Measurements from ENCODE around the gene MLIP.
"Not testable (repeated sequence)": the region's sequence is repeated elsewhere in the genome, so short reads cannot be mapped to it uniquely, and the experiment has no call there.

The MLIP gene

DNA sequence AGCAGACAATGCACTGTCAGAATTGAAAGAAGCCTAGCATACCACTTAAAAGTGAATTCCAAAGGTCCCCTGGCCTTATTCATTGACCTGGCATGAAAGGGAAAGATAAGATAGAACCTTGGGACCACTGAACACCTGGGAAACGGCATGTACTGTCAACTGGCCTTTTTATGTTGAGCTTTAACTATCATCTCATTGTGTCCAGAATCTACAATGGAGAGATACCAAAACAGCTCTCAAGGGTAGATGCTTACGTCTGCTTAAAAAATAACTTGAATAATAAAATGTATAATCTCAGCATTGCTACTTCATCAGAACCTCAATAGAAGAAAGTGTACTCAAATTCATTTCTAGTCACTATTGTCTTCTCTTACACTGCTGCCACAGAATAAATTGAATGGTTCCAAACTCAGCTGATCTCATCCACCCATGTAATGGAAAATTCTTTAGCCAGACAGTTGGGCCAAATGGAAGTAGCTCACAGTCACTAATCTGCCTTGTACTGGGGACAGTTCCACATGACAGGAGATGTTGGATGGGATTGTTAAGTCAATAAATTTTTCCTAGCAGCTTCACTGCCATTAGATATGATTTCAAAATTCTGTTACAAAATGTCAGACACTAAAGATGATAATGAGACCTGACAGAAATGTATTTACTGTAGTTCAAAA is 93.8 kb downstream of the MLIP start:
- no peak for DNase-seq (ENCODE audit: extremely low read depth, low read depth)
- no peak overlapping the region for H3K4me3 ChIP-seq (replicated peaks; ENCODE audit: low read depth, low read length)
- TF ChIP-seq, protein P1, sequence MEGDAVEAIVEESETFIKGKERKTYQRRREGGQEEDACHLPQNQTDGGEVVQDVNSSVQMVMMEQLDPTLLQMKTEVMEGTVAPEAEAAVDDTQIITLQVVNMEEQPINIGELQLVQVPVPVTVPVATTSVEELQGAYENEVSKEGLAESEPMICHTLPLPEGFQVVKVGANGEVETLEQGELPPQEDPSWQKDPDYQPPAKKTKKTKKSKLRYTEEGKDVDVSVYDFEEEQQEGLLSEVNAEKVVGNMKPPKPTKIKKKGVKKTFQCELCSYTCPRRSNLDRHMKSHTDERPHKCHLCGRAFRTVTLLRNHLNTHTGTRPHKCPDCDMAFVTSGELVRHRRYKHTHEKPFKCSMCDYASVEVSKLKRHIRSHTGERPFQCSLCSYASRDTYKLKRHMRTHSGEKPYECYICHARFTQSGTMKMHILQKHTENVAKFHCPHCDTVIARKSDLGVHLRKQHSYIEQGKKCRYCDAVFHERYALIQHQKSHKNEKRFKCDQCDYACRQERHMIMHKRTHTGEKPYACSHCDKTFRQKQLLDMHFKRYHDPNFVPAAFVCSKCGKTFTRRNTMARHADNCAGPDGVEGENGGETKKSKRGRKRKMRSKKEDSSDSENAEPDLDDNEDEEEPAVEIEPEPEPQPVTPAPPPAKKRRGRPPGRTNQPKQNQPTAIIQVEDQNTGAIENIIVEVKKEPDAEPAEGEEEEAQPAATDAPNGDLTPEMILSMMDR (IDR thresholded peaks at IDR 0.05; ENCODE audit: low read depth, low read length, missing control alignments) = no peak

GRCh38 chr6:54206510-54206909 is 95.3 kb downstream of the MLIP start:
- TF ChIP-seq, protein P1 (IDR thresholded peaks at IDR 0.05; ENCODE audit: low read depth, low read length, missing control alignments) = no peak
- H3K4me3 ChIP-seq (replicated peaks; ENCODE audit: low read depth, low read length) = no peak overlapping the region
- DNase-seq (ENCODE audit: extremely low read depth, low read depth) = no peak

DNA sequence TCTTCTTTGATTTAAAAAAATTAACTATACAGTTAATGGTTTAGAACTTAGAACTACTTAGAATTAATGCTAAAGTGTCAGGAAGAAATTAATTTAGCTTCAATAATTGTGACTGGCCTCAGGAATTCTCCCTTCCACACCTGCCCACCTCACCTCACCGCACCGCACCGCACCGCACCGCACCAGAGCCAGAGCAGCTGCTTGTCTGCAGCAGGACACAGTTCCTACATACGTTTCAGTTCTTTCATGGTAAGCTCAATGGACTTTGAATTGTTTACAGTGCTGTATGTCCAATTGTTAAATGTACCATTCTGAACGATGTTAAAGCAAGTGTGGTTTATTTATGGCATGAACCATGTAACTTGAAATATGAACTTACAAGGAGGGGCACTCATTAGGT is 98.7 kb downstream of the MLIP start:
- DNase-seq (ENCODE audit: extremely low read depth, low read depth); H3K4me3 ChIP-seq (replicated peaks; ENCODE audit: low read depth, low read length): not testable (repeated sequence)

DNA sequence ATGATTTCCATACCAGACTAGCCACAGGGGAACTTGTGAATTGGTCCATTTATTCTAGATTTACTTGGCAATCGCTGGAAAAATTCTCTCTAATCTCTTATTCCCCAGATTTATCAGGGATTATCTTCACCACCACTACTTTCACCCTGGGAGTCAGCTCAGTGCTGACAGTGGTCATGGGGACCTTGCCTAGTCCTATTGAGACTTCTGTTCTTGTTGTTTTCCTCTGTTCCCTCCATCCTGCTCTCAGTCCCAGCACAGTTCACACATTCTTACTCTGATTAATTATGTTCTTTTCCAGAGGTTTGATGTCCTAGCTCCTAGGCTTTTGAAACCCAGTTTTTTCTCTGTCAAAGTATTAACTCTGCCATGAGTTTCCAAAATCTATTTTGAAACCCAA is 103.0 kb downstream of the MLIP start:
- TF ChIP-seq, protein P1 (IDR thresholded peaks at IDR 0.05; ENCODE audit: low read depth, low read length, missing control alignments) = no peak
- H3K4me3 ChIP-seq (replicated peaks; ENCODE audit: low read depth, low read length) = no peak overlapping the region
- no peak for DNase-seq (ENCODE audit: extremely low read depth, low read depth)

DNA sequence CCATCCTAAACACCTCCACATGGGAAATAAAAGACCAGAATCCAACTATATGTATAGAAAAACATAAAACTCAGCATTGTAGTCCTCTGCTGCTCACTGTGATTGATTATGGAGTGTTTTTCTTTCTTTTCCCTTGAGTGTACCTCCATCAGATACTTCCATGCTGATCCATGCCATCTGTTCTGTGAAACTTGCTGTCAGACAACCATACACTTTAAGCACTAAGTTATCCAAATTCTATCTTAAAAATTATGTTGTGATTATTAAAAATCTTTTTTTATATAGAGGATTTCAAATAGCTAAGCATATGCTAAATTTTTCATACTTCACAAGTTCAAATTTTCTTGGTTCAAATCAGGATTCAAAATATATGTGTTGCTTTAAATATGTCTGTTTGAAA is 105.1 kb downstream of the MLIP start:
- TF ChIP-seq, protein P1 (IDR thresholded peaks at IDR 0.05; ENCODE audit: low read depth, low read length, missing control alignments) = no peak
- no peak overlapping the region for H3K4me3 ChIP-seq (replicated peaks; ENCODE audit: low read depth, low read length)
- DNase-seq (ENCODE audit: extremely low read depth, low read depth) = no peak

DNA sequence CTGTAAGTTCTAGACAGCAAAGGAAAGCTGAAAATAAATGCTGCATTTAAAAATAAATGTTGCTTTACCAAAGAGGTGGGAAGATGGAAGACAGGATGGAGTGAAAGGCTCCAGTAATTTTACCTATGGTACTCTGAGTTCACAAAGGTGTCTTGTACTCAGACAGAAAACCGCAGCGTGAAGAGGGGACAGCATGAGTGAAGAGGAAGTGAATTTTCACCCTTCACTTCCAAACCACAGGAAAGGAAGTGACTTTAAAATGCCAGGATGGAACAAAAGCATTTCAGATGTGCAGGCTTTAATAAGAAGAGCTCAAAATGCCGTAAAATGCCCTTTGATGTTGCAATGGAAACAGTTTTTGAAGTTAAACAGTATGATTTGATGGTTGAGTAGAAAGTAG is 105.8 kb downstream of the MLIP start:
- DNase-seq (ENCODE audit: extremely low read depth, low read depth) = no peak
- H3K4me3 ChIP-seq (replicated peaks; ENCODE audit: low read depth, low read length) = no peak overlapping the region
- TF ChIP-seq, protein P1 (IDR thresholded peaks at IDR 0.05; ENCODE audit: low read depth, low read length, missing control alignments) = no peak

GRCh38 chr6:54222217-54222616 is 111.0 kb downstream of the MLIP start:
- TF ChIP-seq, protein P1 (IDR thresholded peaks at IDR 0.05; ENCODE audit: low read depth, low read length, missing control alignments) = no peak
- no peak for DNase-seq (ENCODE audit: extremely low read depth, low read depth)
- H3K4me3 ChIP-seq (replicated peaks; ENCODE audit: low read depth, low read length) = no peak overlapping the region
